ENCODE data around the gene U2AF2.

DNA sequence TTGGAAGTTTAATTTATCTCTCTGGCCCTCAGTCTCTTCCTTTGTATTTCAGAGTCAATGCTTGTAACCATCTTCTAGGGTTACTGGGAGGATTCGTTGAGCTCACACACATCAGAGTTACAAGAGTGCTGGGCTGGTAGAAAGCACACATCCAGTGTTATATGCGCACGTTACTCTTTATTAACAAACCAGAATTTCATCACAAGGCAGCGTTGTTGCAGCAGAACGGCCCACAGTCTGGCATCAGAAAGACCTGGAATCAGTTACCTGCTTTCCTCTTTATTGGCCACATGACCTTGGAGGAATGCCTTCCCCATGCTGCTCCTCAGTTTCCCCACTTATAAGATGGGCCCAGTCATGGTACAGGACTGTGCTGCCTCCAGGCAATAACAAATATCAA lies 45.5 kb upstream of the U2AF2 start:
- TF ChIP-seq, protein P1, sequence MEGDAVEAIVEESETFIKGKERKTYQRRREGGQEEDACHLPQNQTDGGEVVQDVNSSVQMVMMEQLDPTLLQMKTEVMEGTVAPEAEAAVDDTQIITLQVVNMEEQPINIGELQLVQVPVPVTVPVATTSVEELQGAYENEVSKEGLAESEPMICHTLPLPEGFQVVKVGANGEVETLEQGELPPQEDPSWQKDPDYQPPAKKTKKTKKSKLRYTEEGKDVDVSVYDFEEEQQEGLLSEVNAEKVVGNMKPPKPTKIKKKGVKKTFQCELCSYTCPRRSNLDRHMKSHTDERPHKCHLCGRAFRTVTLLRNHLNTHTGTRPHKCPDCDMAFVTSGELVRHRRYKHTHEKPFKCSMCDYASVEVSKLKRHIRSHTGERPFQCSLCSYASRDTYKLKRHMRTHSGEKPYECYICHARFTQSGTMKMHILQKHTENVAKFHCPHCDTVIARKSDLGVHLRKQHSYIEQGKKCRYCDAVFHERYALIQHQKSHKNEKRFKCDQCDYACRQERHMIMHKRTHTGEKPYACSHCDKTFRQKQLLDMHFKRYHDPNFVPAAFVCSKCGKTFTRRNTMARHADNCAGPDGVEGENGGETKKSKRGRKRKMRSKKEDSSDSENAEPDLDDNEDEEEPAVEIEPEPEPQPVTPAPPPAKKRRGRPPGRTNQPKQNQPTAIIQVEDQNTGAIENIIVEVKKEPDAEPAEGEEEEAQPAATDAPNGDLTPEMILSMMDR (IDR thresholded peaks at IDR 0.05), result no peak
- TF ChIP-seq EP300 (IDR thresholded peaks at IDR 0.05), result no peak
